Suprapubic skin (tissue), 4 donors: ENCODE measurements around the gene IRF9. TPM values are rescaled to one million over a fixed set of nuclear protein-coding genes. Genes with fewer than 3 reads are reported as not detected.

ENCODE experiments used
- DNase-seq, 2 donors: peaks; one replicate each; pipeline ENCODE4 v3.0.0-alpha.2; 2019; ENCODE audit warnings: low spot score in 2 of 2
- H3K27ac ChIP-seq: fragments of 200-600 bp; sonication (generic); one replicate; pipeline ENCODE4 v1.5.1; 2019
- H3K27me3 ChIP-seq: fragments of 200-600 bp; sonication (generic); one replicate; pipeline ENCODE4 v1.5.1; 2019
- H3K36me3 ChIP-seq: fragments of 200-600 bp; sonication (generic); one replicate; pipeline ENCODE4 v1.5.1; 2019
- H3K4me1 ChIP-seq: fragments of 200-600 bp; sonication (generic); one replicate; pipeline ENCODE4 v1.5.1; 2019
- H3K4me3 ChIP-seq: fragments of 200-600 bp; sonication (generic); one replicate; pipeline ENCODE4 v1.5.1; 2019; ENCODE audit warnings: mild to moderate bottlenecking
- H3K9me3 ChIP-seq: fragments of 200-600 bp; sonication (generic); one replicate; pipeline ENCODE4 v1.5.1; 2019
- EP300 ChIP-seq: sonication (generic); formaldehyde crosslinking; IDR thresholded peaks from one replicate; pipeline ENCODE4 v1.6.1; 2017; ENCODE audit warnings: antibody characterized with exemption
- POLR2A ChIP-seq, 2 donors: fragments of 450-650 bp; IDR thresholded peaks; one replicate each; pipeline ENCODE4 v1.6.1; 2017; ENCODE audit warnings: antibody characterized with exemption in 2 of 2, mild to moderate bottlenecking in 2 of 2, moderate library complexity in 2 of 2
- POLR2AphosphoS5 ChIP-seq, 3 donors: sonication (generic); formaldehyde crosslinking; IDR thresholded peaks; one replicate each; pipeline ENCODE4 v1.6.1; 2017; ENCODE audit warnings: antibody characterized with exemption in 3 of 3
- WGBS: methylation state at CpG from one replicate; pipeline ENCODE4 v1.1.5; 2018; 5-methylcytosine and 5-hydroxymethylcytosine counted together
- total RNA-seq, 4 donors: library from RNA; depleted of rRNA; stranded (reverse); fragments of >200 nt; gene quantifications; one replicate each; pipeline ENCODE4 v1.1.0, GENCODE V29; 2016
- TF ChIP-seq, protein P1 (sequence below), 2 donors: fragments of 200-600 bp in 1 of 2; fragments of 450-650 bp in 1 of 2; sonication (generic) in 1 of 2; IDR thresholded peaks; one replicate each; pipeline ENCODE4 v1.5.1; 2016 to 2019; ENCODE audit warnings: antibody characterized with exemption in 2 of 2, mild to moderate bottlenecking in 1 of 2, moderate library complexity in 1 of 2

The IRF9 gene
- total RNA-seq, 4 donors from 2014 or later, result 31.1 to 45.2 (median 37.5) TPM

DNA sequence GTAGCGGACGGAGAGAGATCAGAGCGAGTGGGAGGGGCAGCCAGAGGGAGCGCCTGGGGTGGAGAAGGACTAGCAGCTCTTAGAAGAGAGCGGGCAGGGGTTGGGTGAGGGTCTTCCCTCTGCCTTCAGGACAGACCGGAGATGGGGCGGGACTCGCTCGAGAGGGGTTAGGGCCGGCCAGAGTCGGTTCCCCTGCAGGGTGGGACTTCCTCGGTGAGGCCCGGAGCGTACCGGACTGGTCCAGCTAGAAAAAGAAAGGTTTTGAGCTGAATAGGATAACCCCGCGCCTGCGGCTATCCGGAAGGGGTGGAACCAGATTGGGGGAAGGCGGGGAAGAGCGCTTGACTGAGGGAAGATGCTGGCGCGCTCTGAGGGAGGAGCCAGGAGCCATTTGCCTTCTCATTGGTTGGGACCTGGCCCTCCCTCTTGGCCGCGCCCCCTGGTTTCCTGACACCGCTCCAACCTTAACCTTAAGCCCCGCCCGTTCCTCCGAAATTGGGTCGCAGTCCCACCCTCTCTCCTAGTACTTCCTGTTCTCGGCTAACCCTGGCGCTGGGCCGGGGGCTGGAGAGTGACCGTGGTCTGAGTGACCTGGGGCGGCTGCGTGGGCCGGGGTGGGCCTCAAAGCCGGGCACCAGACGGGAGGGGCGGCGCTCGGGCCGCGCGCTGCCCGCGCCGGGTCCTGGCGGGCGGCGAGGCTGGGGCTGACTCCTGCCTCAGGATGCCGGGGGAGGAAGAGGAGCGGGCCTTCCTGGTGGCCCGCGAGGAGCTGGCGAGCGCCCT lies 13.9 kb upstream of the IRF9 start, which contains the start of gene RNF31:
Gene RNF31 (plus strand): TSS at position 521 of the 783 bp plus-strand sequence. CDS start 201 bp downstream, at position 722.
- H3K27me3 ChIP-seq, result no peaks in the 10 kb centered on the region
- TF ChIP-seq POLR2A (IDR thresholded peaks at IDR 0.05) (no peak), POLR2AphosphoS5 (IDR thresholded peaks at IDR 0.05) (peak in 1 of 3 donors; percentile 7), EP300 (no peak)
- peaks cover 37% of the 10 kb centered on the region for H3K36me3 ChIP-seq
- 2% methylated on average over 32 of the region's 57 CpGs for WGBS
- peak within 1 kb of the TSS; percentile 96 for H3K4me3 ChIP-seq
- H3K9me3 ChIP-seq, result no peaks in the 10 kb centered on the region
- peak; percentile 99 to 100 for DNase-seq
- peaks cover 37% of the 10 kb centered on the region for H3K4me1 ChIP-seq
- H3K27ac ChIP-seq, result peak within 1 kb of the TSS; percentile 84

DNA sequence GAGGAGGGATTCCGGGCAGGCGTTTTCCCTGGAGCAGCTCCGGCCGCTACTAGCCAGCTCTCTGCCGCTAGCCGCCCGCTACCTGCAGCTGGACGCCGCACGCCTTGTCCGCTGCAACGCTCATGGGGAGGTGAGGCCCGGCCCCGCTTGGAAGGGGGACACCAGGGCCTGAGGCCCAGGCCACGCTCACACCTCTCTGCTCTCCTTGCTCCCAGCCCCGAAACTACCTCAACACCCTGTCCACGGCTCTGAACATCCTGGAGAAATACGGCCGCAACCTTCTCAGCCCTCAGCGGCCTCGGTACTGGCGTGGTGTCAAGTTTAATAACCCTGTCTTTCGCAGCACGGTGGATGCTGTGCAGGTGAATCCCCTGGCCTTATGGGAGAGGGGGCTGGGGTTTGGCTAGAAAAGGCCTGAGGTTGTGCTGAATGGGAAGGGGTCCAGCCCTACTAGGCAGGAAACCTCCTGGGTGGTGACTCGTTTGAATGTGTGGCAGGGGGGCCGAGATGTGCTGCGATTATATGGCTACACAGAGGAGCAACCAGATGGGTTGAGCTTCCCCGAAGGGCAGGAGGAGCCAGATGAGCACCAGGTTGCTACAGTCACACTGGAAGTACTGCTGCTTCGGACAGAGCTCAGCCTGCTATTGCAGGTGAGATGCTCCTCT lies 13.2 kb upstream of the IRF9 start:
- WGBS, result 11% methylated on average over 6 of the region's 29 CpGs
- no peak for DNase-seq
- peak overlapping the region; percentile 96 for H3K4me3 ChIP-seq
- H3K27me3 ChIP-seq, result no peaks in the 10 kb centered on the region
- TF ChIP-seq POLR2AphosphoS5 (IDR thresholded peaks at IDR 0.05) (no peak), EP300 (no peak), POLR2A (IDR thresholded peaks at IDR 0.05) (no peak)
- TF ChIP-seq, protein P1, sequence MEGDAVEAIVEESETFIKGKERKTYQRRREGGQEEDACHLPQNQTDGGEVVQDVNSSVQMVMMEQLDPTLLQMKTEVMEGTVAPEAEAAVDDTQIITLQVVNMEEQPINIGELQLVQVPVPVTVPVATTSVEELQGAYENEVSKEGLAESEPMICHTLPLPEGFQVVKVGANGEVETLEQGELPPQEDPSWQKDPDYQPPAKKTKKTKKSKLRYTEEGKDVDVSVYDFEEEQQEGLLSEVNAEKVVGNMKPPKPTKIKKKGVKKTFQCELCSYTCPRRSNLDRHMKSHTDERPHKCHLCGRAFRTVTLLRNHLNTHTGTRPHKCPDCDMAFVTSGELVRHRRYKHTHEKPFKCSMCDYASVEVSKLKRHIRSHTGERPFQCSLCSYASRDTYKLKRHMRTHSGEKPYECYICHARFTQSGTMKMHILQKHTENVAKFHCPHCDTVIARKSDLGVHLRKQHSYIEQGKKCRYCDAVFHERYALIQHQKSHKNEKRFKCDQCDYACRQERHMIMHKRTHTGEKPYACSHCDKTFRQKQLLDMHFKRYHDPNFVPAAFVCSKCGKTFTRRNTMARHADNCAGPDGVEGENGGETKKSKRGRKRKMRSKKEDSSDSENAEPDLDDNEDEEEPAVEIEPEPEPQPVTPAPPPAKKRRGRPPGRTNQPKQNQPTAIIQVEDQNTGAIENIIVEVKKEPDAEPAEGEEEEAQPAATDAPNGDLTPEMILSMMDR (IDR thresholded peaks at IDR 0.05), result no peak
- peak overlapping the region; percentile 84 for H3K27ac ChIP-seq
- no peaks in the 10 kb centered on the region for H3K9me3 ChIP-seq
- peaks cover 32% of the 10 kb centered on the region for H3K4me1 ChIP-seq
- peaks cover 44% of the 10 kb centered on the region for H3K36me3 ChIP-seq

DNA sequence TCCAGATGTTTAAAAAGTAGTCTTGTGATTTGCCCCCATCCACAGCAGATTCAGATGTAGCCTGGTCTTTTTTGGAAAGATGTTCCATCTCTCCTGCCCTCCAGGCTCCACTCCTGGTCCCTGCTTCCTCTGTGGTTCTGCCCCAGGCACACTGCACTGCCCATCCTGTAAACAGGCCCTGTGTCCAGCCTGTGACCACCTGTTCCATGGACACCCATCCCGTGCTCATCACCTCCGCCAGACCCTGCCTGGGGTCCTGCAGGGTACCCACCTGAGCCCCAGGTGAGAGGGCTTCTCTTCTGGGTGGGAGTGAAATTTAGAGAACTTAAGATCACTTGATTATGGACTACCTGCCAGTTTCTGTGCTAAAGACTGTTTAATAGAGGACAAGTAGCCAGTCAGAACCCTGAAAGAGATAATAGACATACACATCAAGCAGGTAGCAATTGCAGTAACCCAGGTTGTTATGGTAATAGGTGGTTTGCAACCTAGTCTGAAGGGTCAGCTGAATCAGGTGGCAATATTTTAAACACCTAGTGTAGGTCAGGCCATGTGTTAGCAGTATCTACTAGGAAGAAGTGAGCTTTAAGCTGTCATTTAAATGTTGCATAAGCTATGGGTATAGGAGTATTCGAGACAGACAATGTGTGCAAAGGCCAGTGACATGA lies 11.6 kb upstream of the IRF9 start:
- H3K4me3 ChIP-seq, result no peak overlapping the region
- 94% methylated on average over 3 of the region's 3 CpGs for WGBS
- no peak for DNase-seq
- H3K27ac ChIP-seq, result no peak overlapping the region
- no peaks in the 10 kb centered on the region for H3K27me3 ChIP-seq
- TF ChIP-seq POLR2A (IDR thresholded peaks at IDR 0.05), result no peak
- no peak for TF ChIP-seq EP300
- TF ChIP-seq, protein P1 (IDR thresholded peaks at IDR 0.05), result no peak
- TF ChIP-seq POLR2AphosphoS5 (IDR thresholded peaks at IDR 0.05), result no peak
- H3K36me3 ChIP-seq, result peaks cover 46% of the 10 kb centered on the region
- peaks cover 32% of the 10 kb centered on the region for H3K4me1 ChIP-seq
- no peaks in the 10 kb centered on the region for H3K9me3 ChIP-seq

DNA sequence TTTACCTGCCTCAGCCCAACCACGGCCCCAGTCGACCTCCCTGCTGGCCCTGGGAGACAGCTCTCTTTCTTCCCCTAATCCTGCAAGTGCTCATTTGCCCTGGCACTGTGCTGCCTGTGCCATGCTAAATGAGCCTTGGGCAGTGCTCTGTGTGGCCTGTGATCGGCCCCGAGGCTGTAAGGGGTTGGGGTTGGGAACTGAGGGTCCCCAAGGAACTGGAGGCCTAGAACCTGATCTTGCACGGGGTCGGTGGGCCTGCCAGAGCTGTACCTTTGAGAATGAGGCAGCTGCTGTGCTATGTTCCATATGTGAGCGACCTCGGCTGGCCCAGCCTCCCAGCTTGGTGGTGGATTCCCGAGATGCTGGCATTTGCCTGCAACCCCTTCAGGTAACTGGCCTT lies 11.0 kb upstream of the IRF9 start:
- DNase-seq, result no peak
- TF ChIP-seq, protein P1 (IDR thresholded peaks at IDR 0.05), result no peak
- TF ChIP-seq POLR2AphosphoS5 (IDR thresholded peaks at IDR 0.05) (no peak), POLR2A (IDR thresholded peaks at IDR 0.05) (no peak), EP300 (no peak)
- Histone ChIP-seq H3K27me3 (no peaks in the 10 kb centered on the region), H3K4me3 (no peak overlapping the region), H3K4me1 (peaks cover 31% of the 10 kb centered on the region), H3K36me3 (peaks cover 52% of the 10 kb centered on the region), H3K27ac (no peak overlapping the region), H3K9me3 (no peaks in the 10 kb centered on the region)
- 91% methylated on average over 5 of the region's 9 CpGs for WGBS

DNA sequence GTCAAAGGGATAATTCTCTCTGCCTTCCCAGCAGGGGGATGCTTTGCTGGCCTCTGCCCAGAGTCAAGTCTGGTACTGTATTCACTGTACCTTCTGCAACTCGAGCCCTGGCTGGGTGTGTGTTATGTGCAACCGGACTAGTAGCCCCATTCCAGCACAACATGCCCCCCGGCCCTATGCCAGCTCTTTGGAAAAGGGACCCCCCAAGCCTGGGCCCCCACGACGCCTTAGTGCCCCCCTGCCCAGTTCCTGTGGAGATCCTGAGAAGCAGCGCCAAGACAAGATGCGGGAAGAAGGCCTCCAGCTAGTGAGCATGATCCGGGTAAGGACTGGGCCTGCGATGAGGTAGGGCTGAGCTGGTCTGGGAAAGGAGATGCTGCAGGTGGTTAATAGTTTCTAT lies 10.5 kb upstream of the IRF9 start:
- Histone ChIP-seq H3K27me3 (no peaks in the 10 kb centered on the region), H3K9me3 (no peaks in the 10 kb centered on the region), H3K36me3 (peaks cover 58% of the 10 kb centered on the region), H3K4me3 (no peak overlapping the region), H3K27ac (no peak overlapping the region), H3K4me1 (peaks cover 26% of the 10 kb centered on the region)
- DNase-seq, result no peak
- TF ChIP-seq, protein P1 (IDR thresholded peaks at IDR 0.05), result no peak
- no peak for TF ChIP-seq EP300
- no peak for TF ChIP-seq POLR2AphosphoS5 (IDR thresholded peaks at IDR 0.05)
- TF ChIP-seq POLR2A (IDR thresholded peaks at IDR 0.05), result no peak
- 76% methylated on average over 6 of the region's 9 CpGs for WGBS
